Measurements from ENCODE around the gene FOXC1.

DNA sequence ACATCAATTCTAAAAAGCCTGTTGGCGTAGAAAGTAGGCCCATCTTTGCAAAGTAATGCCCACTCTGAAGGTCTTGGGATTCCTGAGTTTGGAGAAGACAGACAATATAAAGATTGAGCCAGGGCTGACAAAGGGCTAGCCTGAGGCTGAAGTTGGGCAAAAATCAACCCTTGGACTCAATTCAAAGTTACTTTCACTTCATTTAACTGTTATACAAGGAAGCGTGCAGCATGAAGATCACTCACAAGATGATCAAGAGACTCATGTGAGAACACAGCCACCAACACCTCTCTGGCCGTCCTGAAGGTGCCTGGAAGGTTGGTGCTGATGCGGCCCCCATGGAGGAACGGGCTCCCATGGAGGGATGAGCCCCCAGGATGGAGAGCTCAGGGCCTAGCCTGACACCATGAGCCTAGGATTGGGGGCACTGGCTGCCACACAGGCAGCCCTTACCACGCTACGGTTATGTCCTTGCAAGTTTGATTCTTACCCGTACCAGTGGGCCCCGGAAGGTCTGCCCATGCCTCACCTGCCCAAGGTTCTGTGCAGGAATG is 26.6 kb downstream of the FOXC1 start:
- no peak for TF ChIP-seq CTCF (IDR thresholded peaks at IDR 0.05)
- TF ChIP-seq EP300 (IDR thresholded peaks at IDR 0.05): no peak
- TF ChIP-seq E2F6 (IDR thresholded peaks at IDR 0.05; ENCODE audit: borderline replicate concordance, low read depth): no peak
- TF ChIP-seq FOSL2 (IDR thresholded peaks at IDR 0.05): no peak
- no peak for TF ChIP-seq FOSL2 (CRISPR knock-in tag; IDR thresholded peaks at IDR 0.05)
- TF ChIP-seq CHD2 (IDR thresholded peaks at IDR 0.05; ENCODE audit: low read length, partially characterized antibody): no peak
- TF ChIP-seq PHF8 (IDR thresholded peaks at IDR 0.05; ENCODE audit: borderline replicate concordance, low read depth): no peak
- no peak for TF ChIP-seq CHD4 (IDR thresholded peaks at IDR 0.05; ENCODE audit: borderline replicate concordance)
- no peak for TF ChIP-seq NR3C1 (IDR thresholded peaks at IDR 0.05)
